HEK293 (cell line): ENCODE measurements around the gene RSL1D1.

ENCODE experiments used
- CTCF ChIA-PET: fragments of 350-600 bp; formaldehyde crosslinking; extraction: SDS; loops from one replicate; lab custom pipeline; 2021; ENCODE audit warnings: antibody characterized with exemption; lab: Yijun Ruan, JAX
- POLR2A ChIA-PET: fragments of 300-600 bp; formaldehyde crosslinking; extraction: SDS; loops from one replicate; lab custom pipeline; 2020; ENCODE audit warnings: antibody characterized with exemption, inconsistent platforms; lab: Yijun Ruan, JAX
- H3K27ac ChIP-seq: fragments of 200-500 bp; sonication (Bioruptor generic); 2 replicates; pipeline ENCODE4 v1.5.1; 2014; ENCODE audit warnings: low read depth, low read length, control low read depth, inconsistent platforms; ENCODE audit errors: extremely low read depth
- H3K36me3 ChIP-seq, 2 experiments: fragments of 200-500 bp in 1 of 2; sonication (Bioruptor generic) in 1 of 2; 1 replicate in 1 of 2; 2 replicates in 1 of 2; pipeline ENCODE4 v1.5.1; 2014 to 2017; ENCODE audit warnings: inconsistent platforms in 2 of 2, low read length in 2 of 2; ENCODE audit not compliant: control insufficient read depth in 2 of 2, insufficient read depth in 1 of 2
- H3K4me1 ChIP-seq: fragments of 200-500 bp; sonication (Bioruptor generic); 2 replicates; pipeline ENCODE4 v1.5.1; 2014; ENCODE audit warnings: mild to moderate bottlenecking, low read length, inconsistent platforms; ENCODE audit not compliant: control insufficient read depth, insufficient read depth
- H3K4me3 ChIP-seq: 2 replicates; pipeline ENCODE4 v1.5.1; 2011; ENCODE audit warnings: low read depth, mild to moderate bottlenecking, control low read depth, low read length, moderate library complexity
- H3K9me3 ChIP-seq: fragments of 200-500 bp; sonication (Bioruptor generic); 2 replicates; pipeline ENCODE4 v1.5.1; 2014; ENCODE audit warnings: low read depth, low read length, inconsistent platforms; ENCODE audit not compliant: control insufficient read depth, insufficient read depth
- BCL11A ChIP-seq: fragments of 450-650 bp; formaldehyde crosslinking; IDR thresholded peaks from 2 replicates; pipeline ENCODE4 v1.5.1; 2016; ENCODE audit warnings: low read depth, missing biosample characterization, missing genetic modification characterization
- EGR2 ChIP-seq: fragments of 450-650 bp; formaldehyde crosslinking; IDR thresholded peaks from 2 replicates; pipeline ENCODE4 v1.5.1; 2016; ENCODE audit warnings: low read depth, missing biosample characterization, missing genetic modification characterization
- HIC1 ChIP-seq: fragments of 450-650 bp; formaldehyde crosslinking; IDR thresholded peaks from 2 replicates; pipeline ENCODE4 v1.5.1; 2016; ENCODE audit warnings: missing biosample characterization, missing genetic modification characterization
- IKZF3 ChIP-seq: fragments of 450-650 bp; IDR thresholded peaks from 2 replicates; pipeline ENCODE4 v1.5.0; 2018; ENCODE audit warnings: missing biosample characterization, mild to moderate bottlenecking, missing genetic modification characterization, moderate library complexity
- MYNN ChIP-seq: fragments of 450-650 bp; formaldehyde crosslinking; IDR thresholded peaks from 2 replicates; pipeline ENCODE4 v1.5.1; 2016; ENCODE audit warnings: missing biosample characterization, missing genetic modification characterization, borderline replicate concordance
- PRDM2 ChIP-seq: fragments of 450-650 bp; formaldehyde crosslinking; IDR thresholded peaks from 2 replicates; pipeline ENCODE4 v1.5.1; 2016; ENCODE audit warnings: missing biosample characterization, missing genetic modification characterization, borderline replicate concordance
- SP2 ChIP-seq: fragments of 450-650 bp; formaldehyde crosslinking; IDR thresholded peaks from 2 replicates; pipeline ENCODE4 v1.5.1; 2016; ENCODE audit warnings: missing biosample characterization, missing genetic modification characterization
- TCF7L2 ChIP-seq: IDR thresholded peaks from 2 replicates; pipeline ENCODE4 v1.6.1; 2011; ENCODE audit warnings: low read depth, mild to moderate bottlenecking, inconsistent platforms, low read length, moderate library complexity, borderline replicate concordance
- ZBTB11 ChIP-seq: fragments of 450-650 bp; formaldehyde crosslinking; conservative IDR thresholded peaks from 2 replicates; pipeline ENCODE4 v1.5.1; 2016; ENCODE audit warnings: low read depth, missing biosample characterization, missing genetic modification characterization
- ZBTB26 ChIP-seq: fragments of 450-650 bp; formaldehyde crosslinking; optimal IDR thresholded peaks from 2 replicates; pipeline ENCODE3; 2016; ENCODE audit warnings: missing biosample characterization, mild to moderate bottlenecking, missing genetic modification characterization
- ZFP69B ChIP-seq: fragments of 450-650 bp; formaldehyde crosslinking; IDR thresholded peaks from 2 replicates; pipeline ENCODE4 v1.5.1; 2016; ENCODE audit warnings: missing biosample characterization, missing genetic modification characterization
- ZNF175 ChIP-seq: fragments of 450-650 bp; formaldehyde crosslinking; IDR thresholded peaks from 2 replicates; pipeline ENCODE4 v1.5.1; 2016; ENCODE audit warnings: missing biosample characterization, missing genetic modification characterization
- ZNF394 ChIP-seq: fragments of 450-650 bp; formaldehyde crosslinking; IDR thresholded peaks from 2 replicates; pipeline ENCODE4 v1.5.1; 2016; ENCODE audit warnings: missing biosample characterization, missing genetic modification characterization, mild to moderate bottlenecking, moderate library complexity, borderline replicate concordance
- ZNF404 ChIP-seq: fragments of 450-650 bp; formaldehyde crosslinking; IDR thresholded peaks from 2 replicates; pipeline ENCODE4 v1.5.1; 2017; ENCODE audit warnings: missing biosample characterization, missing genetic modification characterization
- ZNF433 ChIP-seq: fragments of 450-650 bp; formaldehyde crosslinking; IDR thresholded peaks from 2 replicates; pipeline ENCODE4 v1.5.1; 2016; ENCODE audit warnings: missing biosample characterization, missing genetic modification characterization, low read depth
- ZNF48 ChIP-seq: fragments of 450-650 bp; formaldehyde crosslinking; IDR thresholded peaks from 2 replicates; pipeline ENCODE4 v1.5.1; 2016; ENCODE audit warnings: missing biosample characterization, missing genetic modification characterization
- ZNF670 ChIP-seq: fragments of 450-650 bp; formaldehyde crosslinking; IDR thresholded peaks from 2 replicates; pipeline ENCODE4 v1.5.1; 2016; ENCODE audit warnings: missing biosample characterization, missing genetic modification characterization, low read depth
- ZNF704 ChIP-seq: fragments of 450-650 bp; formaldehyde crosslinking; IDR thresholded peaks from 2 replicates; pipeline ENCODE4 v1.5.1; 2016; ENCODE audit warnings: missing biosample characterization, missing genetic modification characterization
- ZNF76 ChIP-seq: fragments of 450-650 bp; formaldehyde crosslinking; IDR thresholded peaks from 2 replicates; pipeline ENCODE4; 2016; ENCODE audit warnings: low read depth, missing biosample characterization, missing genetic modification characterization, borderline replicate concordance
- ZSCAN30 ChIP-seq: fragments of 450-650 bp; IDR thresholded peaks from 2 replicates; pipeline ENCODE4 v1.5.1; 2018; ENCODE audit warnings: missing biosample characterization, mild to moderate bottlenecking, missing genetic modification characterization, moderate library complexity

The RSL1D1 gene

GRCh38 chr16:11796227-11797165, 54.8 kb downstream of the RSL1D1 start:
- H3K9me3 ChIP-seq = no peaks in the 10 kb centered on the region
- H3K4me1 ChIP-seq = peaks cover 23% of the 10 kb centered on the region
- ChIA-PET POLR2A (interaction anchor here (1.0 to 2.9 kb wide), 5 partner anchors 15 to 55 kb away, joined by 3 to 39 read pairs (median 7); partner anchors contain the start of genes RSL1D1 and TXNDC11), CTCF (interaction anchor here (0.5 to 2.7 kb wide), 16 partner anchors 10 to 823 kb away, joined by 3 to 14 read pairs (median 4); no protein-coding TSS in a partner anchor)
- H3K27ac ChIP-seq = peak overlapping the region; percentile 93
- H3K4me3 ChIP-seq = peak overlapping the region; percentile 87
- H3K36me3 ChIP-seq = peaks cover 0 to 10% of the 10 kb centered on the region in 2 experiments; a peak in 2 of 3 replicates
- TF ChIP-seq ZBTB26 (tag by site-specific recombination) (peak; percentile 56), PRDM2 (tag by site-specific recombination) (no peak), ZNF175 (tag by site-specific recombination) (no peak), ZBTB11 (peak; percentile 71), ZSCAN30 (no peak), ZNF704 (no peak), ZNF48 (tag by site-specific recombination) (no peak), TCF7L2 (no peak), MYNN (tag by site-specific recombination) (no peak), ZNF670 (no peak), BCL11A (tag by site-specific recombination) (no peak), HIC1 (tag by site-specific recombination) (peak; percentile 36; the same call in 1 of the 2 replicates), ZNF76 (tag by site-specific recombination) (no peak), ZNF433 (tag by site-specific recombination) (no peak), ZFP69B (tag by site-specific recombination) (no peak), EGR2 (tag by site-specific recombination) (no peak), ZNF394 (tag by site-specific recombination) (no peak), IKZF3 (tag by site-specific recombination) (no peak), ZNF404 (tag by site-specific recombination) (no peak), SP2 (tag by site-specific recombination) (peak; percentile 71)
